ENCODE measurements around the gene ZC3HAV1.
A peak's percentile ranks its signal among the peaks of the same experiment; 100 is the strongest.
"Not testable (repeated sequence)": the region's sequence is repeated elsewhere in the genome, so short reads cannot be mapped to it uniquely, and the experiment has no call there.

Gene ZC3HAV1

DNA sequence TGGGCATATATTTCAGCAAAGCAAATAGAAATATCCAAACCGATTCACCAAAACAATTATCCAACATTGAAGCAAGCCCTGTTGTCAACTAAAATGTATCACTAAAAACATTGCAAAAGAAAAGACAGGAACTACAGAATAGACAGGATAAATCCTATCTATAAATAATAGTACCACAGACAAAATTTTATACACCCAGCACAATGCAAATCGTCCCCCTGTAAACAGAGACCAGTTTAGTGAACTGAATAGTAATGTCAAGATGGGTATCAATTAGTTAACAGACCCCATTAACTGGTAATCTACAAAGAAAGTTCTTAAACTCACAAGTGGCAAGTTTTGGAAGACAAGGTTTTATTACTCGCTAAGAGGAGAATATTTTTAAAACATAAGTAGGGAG, 4.0 kb downstream of the ZC3HAV1 start:
- DNase-seq, result peak in 1 of 2 experiments; percentile 52
- no peak for TF ChIP-seq GATA1 (IDR thresholded peaks at IDR 0.05; ENCODE audit: low read depth, low read length)
- TF ChIP-seq POLR2A (IDR thresholded peaks at IDR 0.05; ENCODE audit: low read length), result no peak

GRCh38 chr7:139104091-139104450, 5.4 kb downstream of the ZC3HAV1 start:
- no peak for TF ChIP-seq POLR2A (IDR thresholded peaks at IDR 0.05; ENCODE audit: low read length)
- no peak for TF ChIP-seq GATA1 (IDR thresholded peaks at IDR 0.05; ENCODE audit: low read depth, low read length)
- DNase-seq, result peak; percentile 44 to 46

- peak in 1 of 2 experiments; percentile 48 for DNase-seq
- no peak for TF ChIP-seq POLR2A (IDR thresholded peaks at IDR 0.05; ENCODE audit: low read length)
- no peak for TF ChIP-seq GATA1 (IDR thresholded peaks at IDR 0.05; ENCODE audit: low read depth, low read length)
Measured at GRCh38 chr7:139103057-139103815, 6.3 kb downstream of the ZC3HAV1 start.

GRCh38 chr7:139101637-139102158, 7.8 kb downstream of the ZC3HAV1 start:
- DNase-seq, result not testable (repeated sequence)

DNA sequence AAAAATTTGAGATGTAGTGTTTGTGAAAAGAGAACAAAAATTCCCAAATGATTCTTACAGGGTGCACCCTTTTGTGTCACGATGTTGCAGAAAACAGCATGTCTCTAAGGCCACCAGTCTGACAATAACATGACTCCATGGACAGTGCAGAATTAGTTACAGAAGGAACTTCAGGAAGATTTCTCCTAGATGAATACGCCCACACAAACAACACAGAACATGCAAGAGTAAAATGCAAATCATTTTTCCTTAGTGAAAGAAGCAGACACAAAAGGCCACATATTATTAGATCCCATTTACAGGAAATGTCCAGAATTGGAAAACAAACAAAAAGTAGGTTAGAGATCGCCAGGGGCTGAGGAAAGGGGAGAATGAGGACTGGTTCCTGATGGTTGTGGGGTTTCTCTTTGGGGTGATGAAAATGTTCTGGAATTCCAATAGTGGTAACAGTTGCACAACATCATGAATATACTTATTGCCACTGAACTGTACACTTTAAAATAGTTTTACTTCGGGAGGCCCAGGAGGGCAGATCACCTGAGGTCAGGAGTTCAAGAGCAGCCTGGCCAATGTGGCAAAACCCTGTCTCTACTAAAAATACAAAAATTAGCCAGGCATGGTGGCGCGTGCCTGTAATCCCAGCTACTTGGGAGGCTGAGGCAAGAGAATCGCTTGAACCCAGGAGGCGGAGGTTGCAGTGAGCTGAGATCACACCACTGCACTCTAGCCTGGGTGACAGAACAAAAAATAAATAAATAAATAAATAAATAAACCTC, 10.2 kb downstream of the ZC3HAV1 start:
- no peak for DNase-seq
- TF ChIP-seq POLR2A (IDR thresholded peaks at IDR 0.05; ENCODE audit: low read length) (no peak), GATA1 (IDR thresholded peaks at IDR 0.05; ENCODE audit: low read depth, low read length) (no peak)

GRCh38 chr7:139095194-139095659, 14.3 kb downstream of the ZC3HAV1 start:
- peak; percentile 61 to 74 for DNase-seq
- no peak for TF ChIP-seq GATA1 (IDR thresholded peaks at IDR 0.05; ENCODE audit: low read depth, low read length)
- peak; percentile 50 for TF ChIP-seq POLR2A (IDR thresholded peaks at IDR 0.05; ENCODE audit: low read length)

- no peak for TF ChIP-seq GATA1 (IDR thresholded peaks at IDR 0.05; ENCODE audit: low read depth, low read length)
- TF ChIP-seq POLR2A (IDR thresholded peaks at IDR 0.05; ENCODE audit: low read length), result no peak
- DNase-seq, result peak in 1 of 2 experiments; percentile 27
Measured at GRCh38 chr7:139094596-139094995, 14.9 kb downstream of the ZC3HAV1 start.

GRCh38 chr7:139094030-139094429, 15.5 kb downstream of the ZC3HAV1 start:
- TF ChIP-seq POLR2A (IDR thresholded peaks at IDR 0.05; ENCODE audit: low read length) (no peak), GATA1 (IDR thresholded peaks at IDR 0.05; ENCODE audit: low read depth, low read length) (no peak)
- DNase-seq, result no peak

GRCh38 chr7:139093512-139093911, 16.0 kb downstream of the ZC3HAV1 start:
- DNase-seq, result not testable (repeated sequence)

DNA sequence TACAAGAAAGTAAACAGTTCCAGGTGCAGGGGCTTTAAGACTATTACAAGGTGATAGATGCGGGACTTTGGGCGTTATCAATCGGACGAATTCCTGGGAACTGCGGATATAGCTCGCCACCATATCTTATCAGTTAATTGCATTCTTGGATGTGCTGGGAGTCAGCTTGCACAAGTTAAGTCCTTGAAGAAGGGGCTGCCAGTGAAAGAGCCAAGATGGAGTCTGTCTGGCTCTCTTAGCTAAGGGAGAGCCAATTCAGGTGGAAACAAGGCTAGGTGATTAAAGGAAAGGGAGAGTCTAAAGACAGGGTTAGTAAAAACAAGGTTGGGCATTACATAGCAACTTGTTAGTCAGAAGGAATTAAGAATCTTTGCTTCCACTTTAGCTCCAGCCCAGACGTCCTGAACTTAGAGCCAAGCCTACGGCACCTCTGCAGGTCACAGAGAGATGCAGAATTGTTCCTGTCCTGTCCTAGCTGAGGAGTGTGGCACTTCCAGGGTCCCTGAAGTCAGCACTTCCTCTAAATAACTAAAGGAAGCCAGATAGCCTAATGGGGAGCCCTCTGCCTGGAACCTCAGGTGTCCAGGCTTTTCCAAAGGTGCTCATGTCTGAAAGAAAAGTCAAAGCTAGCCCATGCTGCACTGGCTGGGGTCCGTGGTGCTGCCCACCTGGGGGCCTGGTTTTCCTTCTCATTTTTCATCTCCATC, 17.3 kb downstream of the ZC3HAV1 start:
- TF ChIP-seq GATA1 (IDR thresholded peaks at IDR 0.05; ENCODE audit: low read depth, low read length) (no peak), POLR2A (IDR thresholded peaks at IDR 0.05; ENCODE audit: low read length) (no peak)
- peak in 1 of 2 experiments; percentile 30 for DNase-seq

DNA sequence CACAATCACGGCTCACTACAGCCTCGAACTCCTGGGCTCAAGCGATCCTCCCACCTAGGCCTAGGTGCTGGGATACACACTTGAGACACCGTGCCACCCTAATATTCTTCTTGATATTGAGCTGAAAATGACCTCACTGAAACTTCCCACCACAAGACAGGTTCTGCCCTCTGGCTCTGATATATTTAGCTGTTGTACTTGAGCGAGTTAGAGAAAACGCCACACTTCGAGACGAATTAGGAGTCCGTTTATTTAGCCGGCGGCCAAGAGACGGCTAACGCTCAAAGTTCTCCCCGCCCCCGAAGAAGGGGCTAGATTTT, 17.9 kb downstream of the ZC3HAV1 start:
- peak; percentile 52 to 62 for DNase-seq
- no peak for TF ChIP-seq POLR2A (IDR thresholded peaks at IDR 0.05; ENCODE audit: low read length)
- no peak for TF ChIP-seq GATA1 (IDR thresholded peaks at IDR 0.05; ENCODE audit: low read depth, low read length)

DNA sequence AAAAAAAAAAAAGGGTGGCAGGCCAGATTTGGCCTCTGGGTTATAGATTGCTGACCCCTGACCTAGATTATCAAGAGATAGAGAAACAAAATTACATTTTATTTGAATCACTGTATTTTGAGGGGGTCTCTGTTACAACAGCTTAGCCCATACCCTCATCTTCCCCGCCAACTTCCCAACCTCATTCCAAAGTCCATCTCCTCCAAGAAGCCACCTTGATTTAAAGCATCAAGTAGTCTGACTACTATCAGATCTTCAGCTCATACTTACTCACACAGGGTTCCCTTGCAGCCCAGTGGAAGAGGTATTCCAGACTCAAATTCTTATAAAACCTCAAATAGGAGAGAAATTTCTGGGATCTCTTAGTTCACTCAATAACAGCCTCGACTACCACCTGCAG, 20.4 kb downstream of the ZC3HAV1 start:
- no peak for DNase-seq
- TF ChIP-seq POLR2A (IDR thresholded peaks at IDR 0.05; ENCODE audit: low read length) (no peak), GATA1 (IDR thresholded peaks at IDR 0.05; ENCODE audit: low read depth, low read length) (no peak)

GRCh38 chr7:139088268-139088667, 21.3 kb downstream of the ZC3HAV1 start:
- peak; percentile 27 to 39 for DNase-seq
- TF ChIP-seq POLR2A (IDR thresholded peaks at IDR 0.05; ENCODE audit: low read length), result no peak
- no peak for TF ChIP-seq GATA1 (IDR thresholded peaks at IDR 0.05; ENCODE audit: low read depth, low read length)

- TF ChIP-seq POLR2A (IDR thresholded peaks at IDR 0.05; ENCODE audit: low read length), result no peak
- no peak for TF ChIP-seq GATA1 (IDR thresholded peaks at IDR 0.05; ENCODE audit: low read depth, low read length)
Measured at GRCh38 chr7:139087212-139087611, 22.3 kb downstream of the ZC3HAV1 start.

More at GRCh38 chr7:139087212-139087611, 22.3 kb downstream of the ZC3HAV1 start:
- DNase-seq, result no peak
